H1 (cell line): ENCODE results near the gene MBTPS1. TPM values are rescaled to one million over a fixed set of nuclear protein-coding genes. Genes with fewer than 3 reads are reported as not detected.

Experiments used
- CTCF ChIA-PET: fragments of 300-600 bp; sonication (Branson Sonifier 250); formaldehyde crosslinking; loops from one replicate; lab custom pipeline; 2021; ENCODE audit not compliant: partially characterized antibody; lab: Charles Lee
- POLR2A ChIA-PET: fragments of 300-600 bp; sonication (Branson Sonifier 250); formaldehyde crosslinking; loops from one replicate; lab custom pipeline; 2021; ENCODE audit warnings: inconsistent platforms; ENCODE audit not compliant: partially characterized antibody; lab: Charles Lee
- DNase-seq, 2 experiments: peaks; one replicate each; pipeline versions ENCODE4 v3.0.0 to v3.0.0-alpha.2; 2010 to 2022; ENCODE audit warnings: low spot score in 2 of 2, low read depth in 1 of 2, mixed read lengths in 1 of 2
- FAIRE-seq: peaks from 2 replicates; lab custom pipeline; 2011; peaks lifted over from hg19 to GRCh38; lab: Jason Lieb, UNC
- H2AFZ ChIP-seq: 2 replicates; pipeline ENCODE4 v1.8.1; 2012; ENCODE audit warnings: low read length, inconsistent platforms
- H2AK5ac ChIP-seq: 2 replicates; pipeline ENCODE4 v1.6.1; 2013; ENCODE audit warnings: low read depth, low read length
- H2BK120ac ChIP-seq: replicated peaks from 2 replicates; pipeline ENCODE3; 2013; ENCODE audit warnings: low read depth, low read length, inconsistent platforms
- H2BK12ac ChIP-seq: 2 replicates; pipeline ENCODE4 v1.6.1; 2013; ENCODE audit warnings: low read depth, low read length
- H2BK15ac ChIP-seq: 2 replicates; pipeline ENCODE4 v1.6.1; 2013; ENCODE audit warnings: low read length
- H2BK20ac ChIP-seq: 2 replicates; pipeline ENCODE4 v1.6.1; 2013; ENCODE audit warnings: low read length
- H2BK5ac ChIP-seq: 2 replicates; pipeline ENCODE4 v1.6.1; 2013; ENCODE audit warnings: low read depth, low read length
- H3K14ac ChIP-seq: 2 replicates; pipeline ENCODE4 v1.6.1; 2013; ENCODE audit warnings: inconsistent platforms; ENCODE audit not compliant: insufficient read length
- H3K18ac ChIP-seq: 2 replicates; pipeline ENCODE4 v1.6.1; 2013; ENCODE audit warnings: low read length; ENCODE audit errors: extremely low read depth
- H3K23ac ChIP-seq: 2 replicates; pipeline ENCODE4 v1.6.1; 2013; ENCODE audit warnings: inconsistent platforms; ENCODE audit not compliant: insufficient read length
- H3K23me2 ChIP-seq: 2 replicates; pipeline ENCODE4 v1.6.1; 2013; ENCODE audit warnings: low read depth, low read length
- H3K27ac ChIP-seq: 2 replicates; pipeline ENCODE4 v1.6.1; 2011; ENCODE audit warnings: low read depth, low read length, inconsistent platforms
- H3K27me3 ChIP-seq, 4 experiments: replicated peaks in 1 of 4; 1 replicate in 1 of 4; 2 replicates in 3 of 4; pipeline versions ENCODE4 v1.6.1 to v1.8.1; 2011 to 2013; ENCODE audit warnings: low read length in 3 of 4, mild to moderate bottlenecking in 3 of 4, inconsistent platforms in 2 of 4, mixed read lengths in 2 of 4, moderate library complexity in 1 of 4; ENCODE audit not compliant: control insufficient read depth in 3 of 4, insufficient read depth in 3 of 4; ENCODE audit errors: extremely low read depth in 1 of 4
- H3K36me3 ChIP-seq, 4 experiments: 2 replicates each; pipeline versions ENCODE4 v1.6.1 to v1.8.1; 2011 to 2013; ENCODE audit warnings: mild to moderate bottlenecking in 4 of 4, low read length in 3 of 4, moderate library complexity in 2 of 4, control low read depth in 1 of 4, inconsistent platforms in 1 of 4; ENCODE audit not compliant: insufficient read depth in 4 of 4, control insufficient read depth in 2 of 4
- H3K4ac ChIP-seq: replicated peaks from 2 replicates; pipeline ENCODE3; 2013; ENCODE audit warnings: low read length, low read depth, mixed read lengths, inconsistent platforms; ENCODE audit not compliant: insufficient read length
- H3K4me1 ChIP-seq, 4 experiments: replicated peaks in 1 of 4; 1 replicate in 1 of 4; 2 replicates in 3 of 4; pipeline versions ENCODE4 v1.6.1 to v1.8.1; 2011 to 2013; ENCODE audit warnings: low read length in 3 of 4, inconsistent platforms in 2 of 4, mixed read lengths in 1 of 4; ENCODE audit not compliant: insufficient read depth in 4 of 4, control insufficient read depth in 3 of 4
- H3K4me2 ChIP-seq, 2 experiments: 2 replicates each; pipeline versions ENCODE4 v1.6.1 to v1.8.1; 2011 to 2013; ENCODE audit warnings: low read depth in 2 of 2, low read length in 2 of 2, control low read depth in 1 of 2, inconsistent platforms in 1 of 2, mild to moderate bottlenecking in 1 of 2; ENCODE audit not compliant: insufficient read depth in 1 of 2
- H3K4me3 ChIP-seq, 4 experiments: fragments of 200-600, 300-600 bp in 1 of 4; sonication (generic), shearing (Covaris generic), sonication (Bioruptor Twin) in 1 of 4; 2 replicates each; pipeline versions ENCODE4 v1.5.1 to v1.8.1; 2011 to 2016; ENCODE audit warnings: low read length in 4 of 4, low read depth in 3 of 4, control low read depth in 2 of 4, inconsistent platforms in 2 of 4, mild to moderate bottlenecking in 2 of 4, mixed read lengths in 1 of 4, moderate library complexity in 1 of 4; ENCODE audit not compliant: insufficient read depth in 2 of 4; ENCODE audit errors: extremely low read depth in 1 of 4
- H3K56ac ChIP-seq: replicated peaks from 2 replicates; pipeline ENCODE3; 2013; ENCODE audit warnings: low read depth, mild to moderate bottlenecking, mixed read lengths, low read length, inconsistent platforms; ENCODE audit not compliant: insufficient read length
- H3K79me1 ChIP-seq: 2 replicates; pipeline ENCODE4 v1.6.1; 2013; ENCODE audit warnings: low read depth, low read length, control low read depth
- H3K79me2 ChIP-seq, 2 experiments: 2 replicates each; pipeline versions ENCODE4 v1.6.1 to v1.8.1; 2012 to 2013; ENCODE audit warnings: low read length in 2 of 2, mild to moderate bottlenecking in 2 of 2, inconsistent platforms in 1 of 2; ENCODE audit not compliant: insufficient read depth in 2 of 2, control insufficient read depth in 1 of 2
- H3K9ac ChIP-seq, 4 experiments: replicated peaks in 1 of 4; 1 replicate in 1 of 4; 2 replicates in 3 of 4; pipeline versions ENCODE4 v1.6.1 to v1.8.1; 2011 to 2013; ENCODE audit warnings: low read depth in 3 of 4, low read length in 3 of 4, control low read depth in 2 of 4, mild to moderate bottlenecking in 2 of 4, moderate library complexity in 2 of 4, inconsistent platforms in 1 of 4; ENCODE audit errors: extremely low read depth in 1 of 4
- H3K9me3 ChIP-seq, 2 experiments: 2 replicates each; pipeline versions ENCODE4 v1.6.1 to v1.8.1; 2012 to 2013; ENCODE audit warnings: mild to moderate bottlenecking in 2 of 2, moderate library complexity in 2 of 2, control low read depth in 1 of 2, inconsistent platforms in 1 of 2, low read depth in 1 of 2, low read length in 1 of 2, mixed read lengths in 1 of 2; ENCODE audit not compliant: insufficient read depth in 2 of 2
- H4K20me1 ChIP-seq, 2 experiments: replicated peaks in 1 of 2; 2 replicates each; pipeline versions ENCODE3 to v1.8.1; 2011 to 2013; ENCODE audit warnings: inconsistent platforms in 2 of 2, low read length in 2 of 2, mild to moderate bottlenecking in 1 of 2; ENCODE audit not compliant: insufficient read depth in 2 of 2, control insufficient read depth in 1 of 2
- H4K5ac ChIP-seq: 2 replicates; pipeline ENCODE4 v1.6.1; 2013; ENCODE audit warnings: low read length, low read depth, mixed read lengths, inconsistent platforms; ENCODE audit not compliant: insufficient read length
- H4K8ac ChIP-seq: 2 replicates; pipeline ENCODE4 v1.8.0; 2013; ENCODE audit warnings: mild to moderate bottlenecking, moderate library complexity, low read length, inconsistent platforms; ENCODE audit not compliant: insufficient read depth; ENCODE audit errors: extremely low read depth
- H4K91ac ChIP-seq: replicated peaks from 2 replicates; pipeline ENCODE3; 2013; ENCODE audit warnings: low read length, mixed read lengths, inconsistent platforms; ENCODE audit not compliant: insufficient read length
- EGR1 ChIP-seq: IDR thresholded peaks from 2 replicates; pipeline ENCODE4 v1.6.1; 2011; ENCODE audit warnings: low read depth, low read length, borderline replicate concordance
- EZH2 ChIP-seq: fragments of 200-600 bp; sonication (generic); IDR thresholded peaks from 2 replicates; pipeline ENCODE4 v1.7.1; 2012; ENCODE audit warnings: low read depth, mild to moderate bottlenecking, moderate library complexity, low read length, inconsistent platforms; ENCODE audit not compliant: severe bottlenecking
- GTF2F1 ChIP-seq: IDR thresholded peaks from 2 replicates; pipeline ENCODE4 v1.6.1; 2012; ENCODE audit warnings: low read depth, low read length, improper control_type of control experiment, borderline replicate concordance
- KDM5A ChIP-seq: fragments of 200-600 bp; IDR thresholded peaks from 2 replicates; pipeline ENCODE4 v1.7.1; 2012; ENCODE audit warnings: mild to moderate bottlenecking, low read length, inconsistent platforms, mixed read lengths
- PHF8 ChIP-seq: fragments of 200-600 bp; sonication (generic); conservative IDR thresholded peaks from 2 replicates; pipeline ENCODE4 v1.7.1; 2012; ENCODE audit warnings: low read depth, mild to moderate bottlenecking, inconsistent platforms, low read length, moderate library complexity
- POU5F1 ChIP-seq: IDR thresholded peaks from 2 replicates; pipeline ENCODE4 v1.6.1; 2011; ENCODE audit warnings: low read depth, mild to moderate bottlenecking, low read length, moderate library complexity
- SIN3A ChIP-seq, 2 experiments: IDR thresholded peaks in 1 of 2; conservative IDR thresholded peaks in 1 of 2; 2 replicates each; pipeline ENCODE4 v1.6.1; 2011 to 2012; ENCODE audit warnings: low read length in 2 of 2, improper control_type of control experiment in 1 of 2, low read depth in 1 of 2, mild to moderate bottlenecking in 1 of 2
- SP2 ChIP-seq: IDR thresholded peaks from 2 replicates; pipeline ENCODE4 v1.6.1; 2012; ENCODE audit warnings: mild to moderate bottlenecking, low read length, inconsistent platforms
- SRF ChIP-seq: IDR thresholded peaks from 2 replicates; pipeline ENCODE4 v1.6.1; 2011; ENCODE audit warnings: mild to moderate bottlenecking, low read depth, low read length, moderate library complexity
- TCF12 ChIP-seq: IDR thresholded peaks from 2 replicates; pipeline ENCODE4 v1.6.1; 2011; ENCODE audit warnings: low read depth, mild to moderate bottlenecking, low read length
- ZNF274 ChIP-seq: IDR thresholded peaks from 2 replicates; pipeline ENCODE4 v1.7.0; 2012; ENCODE audit warnings: low read length, borderline replicate concordance; ENCODE audit errors: extremely low read depth
- WGBS, 2 experiments: shearing (Covaris generic) in 1 of 2; methylation state at CpG; one replicate each; pipeline versions ENCODE4 v1.1.6 to v1.1.7; 2013 to 2015; ENCODE audit warnings: low lambda C conversion rate in 2 of 2, mixed read lengths in 2 of 2, inconsistent platforms in 1 of 2, low coverage in 1 of 2, missing lambda C conversion rate in 1 of 2; ENCODE audit not compliant: insufficient replicate concordance in 2 of 2, insufficient coverage in 1 of 2, insufficient read length in 1 of 2; ENCODE audit errors: extremely low coverage in 1 of 2, missing lambda C conversion rate in 1 of 2; 5-methylcytosine and 5-hydroxymethylcytosine counted together
- polyA plus RNA-seq, 7 experiments: library from polyadenylated mRNA; depleted of rRNA in 3 of 7; stranded (reverse) in 5 of 7; unstranded in 2 of 7; fragments of >200 nt in 5 of 7; fragments of 200-250 nt in 2 of 7; gene quantifications; 1 replicate in 5 of 7; 2 replicates in 1 of 7; 4 replicates in 1 of 7; pipeline versions ENCODE4 v1.2.1 to v1.2.3, GENCODE V29; 2011 to 2013; ENCODE audit warnings: missing spikeins in 2 of 7, mixed read lengths in 2 of 7
- total RNA-seq: library from RNA; stranded (reverse); fragmentation: NEBNext Ultra II Directional; extraction: Animal tissue kit (Norgen Biotek cat#: 25700); gene quantifications from 2 replicates; pipeline ENCODE4 v1.2.1, GENCODE V29; 2021
- TF ChIP-seq, protein P1 (sequence below): IDR thresholded peaks from 2 replicates; pipeline ENCODE4 v1.6.1; 2012; ENCODE audit warnings: inconsistent platforms
- TF ChIP-seq, protein P2 (sequence below): IDR thresholded peaks from 2 replicates; pipeline ENCODE4 v1.6.1; 2011; ENCODE audit warnings: low read depth, mild to moderate bottlenecking, low read length; ENCODE audit not compliant: insufficient read depth

Gene MBTPS1
- total and polyA plus RNA-seq, 2 of the 8 experiments (the other 6 are each of a cell fraction or from before 2014, with no cell fraction given) = 30.6 to 53.3 TPM

- POLR2A ChIA-PET = interaction anchor here (0.9 kb wide), 1 partner anchor 10 kb away, joined by 4 read pairs; no protein-coding TSS in a partner anchor
- no peak overlapping the region for H3K23ac ChIP-seq
- H3K23me2 ChIP-seq = no peaks in the 10 kb centered on the region
- CTCF ChIA-PET = interaction anchor here (0.8 to 10.5 kb wide), 15 partner anchors 11 to 653 kb away, joined by 3 to 93 read pairs (median 4); partner anchors contain the start of gene MBTPS1
- H3K27ac ChIP-seq = no peak overlapping the region
- no peak overlapping the region for H3K56ac ChIP-seq
- H3K4me3 ChIP-seq = no peak overlapping the region
- H2BK120ac ChIP-seq = no peak overlapping the region
- no peaks in the 10 kb centered on the region for H3K4me1 ChIP-seq
- no peak overlapping the region for H2AK5ac ChIP-seq
- no peak overlapping the region for H2BK15ac ChIP-seq
- H3K36me3 ChIP-seq = peaks cover 17 to 61% (median 43%) of the 10 kb centered on the region in 4 experiments; a peak in 7 of 8 replicates
- H4K5ac ChIP-seq = no peak overlapping the region
- no peaks in the 10 kb centered on the region; the same call in 1 of the 2 replicates for H3K79me1 ChIP-seq
- no peak overlapping the region for H3K9ac ChIP-seq
- WGBS, 2 experiments = 92% methylated on average over 10 of the region's 11 CpGs; no CpG with 5 or more reads in 1 of the 2 experiments
- H2BK12ac ChIP-seq = no peak overlapping the region
- DNase-seq (no peak), FAIRE-seq (no peak)
- H4K20me1 ChIP-seq = peaks cover 0 to 6% of the 10 kb centered on the region in 2 experiments
- H2BK20ac ChIP-seq = no peak overlapping the region
- no peak overlapping the region for H3K18ac ChIP-seq
- no peak overlapping the region for H4K91ac ChIP-seq
- H2BK5ac ChIP-seq = no peak overlapping the region
- H2AFZ ChIP-seq = no peak overlapping the region
- no peak overlapping the region for H3K4me2 ChIP-seq
- no peaks in the 10 kb centered on the region for H3K9me3 ChIP-seq
- no peaks in the 10 kb centered on the region for H3K27me3 ChIP-seq
- H3K14ac ChIP-seq = no peak overlapping the region
- H3K79me2 ChIP-seq = no peaks in the 10 kb centered on the region
- H3K4ac ChIP-seq = no peak overlapping the region
- H4K8ac ChIP-seq = no peak overlapping the region
- TF ChIP-seq POU5F1 (no peak), EGR1 (no peak), KDM5A (no peak), ZNF274 (no peak), PHF8 (no peak), GTF2F1 (no peak), SRF (no peak), SIN3A (conservative IDR thresholded peaks at IDR 0.05 in 1 of 2, IDR thresholded peaks at IDR 0.05 in 1 of 2; ENCODE audit: low read depth in 1 of 2, low read length in 2 of 2) (no peak), TCF12 (no peak), SP2 (no peak), EZH2 (no peak)
- TF ChIP-seq, protein P1, sequence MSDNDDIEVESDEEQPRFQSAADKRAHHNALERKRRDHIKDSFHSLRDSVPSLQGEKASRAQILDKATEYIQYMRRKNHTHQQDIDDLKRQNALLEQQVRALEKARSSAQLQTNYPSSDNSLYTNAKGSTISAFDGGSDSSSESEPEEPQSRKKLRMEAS = no peak
- TF ChIP-seq, protein P2, sequence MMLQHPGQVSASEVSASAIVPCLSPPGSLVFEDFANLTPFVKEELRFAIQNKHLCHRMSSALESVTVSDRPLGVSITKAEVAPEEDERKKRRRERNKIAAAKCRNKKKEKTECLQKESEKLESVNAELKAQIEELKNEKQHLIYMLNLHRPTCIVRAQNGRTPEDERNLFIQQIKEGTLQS = no peak
Observed at GRCh38 chr16:84086341-84086740, 30.4 kb downstream of the MBTPS1 start.
